ENCODE measurements around the gene RPS16. TPM values are rescaled to one million over a fixed set of nuclear protein-coding genes. Genes with fewer than 3 reads are reported as not detected.

The RPS16 gene
- total and polyA plus RNA-seq, 9 of the 15 experiments (the other 6 are each of a cell fraction or from before 2014, with no cell fraction given) = 82.6 to 3,671 (median 2,204) TPM

- TF ChIP-seq SNAPC5 (CRISPR knock-in tag; IDR thresholded peaks at IDR 0.05) (no peak), CBX5 (IDR thresholded peaks at IDR 0.05; ENCODE audit: borderline replicate concordance, low read depth) (no peak), ZBTB43 (CRISPR knock-in tag; IDR thresholded peaks at IDR 0.05) (no peak), FOSL1 (tag; conservative IDR thresholded peaks at IDR 0.05) (no peak), CREBBP (IDR thresholded peaks at IDR 0.05; ENCODE audit: low read depth, low read length) (no peak), POLR2B (IDR thresholded peaks at IDR 0.05; ENCODE audit: low read depth, partially characterized antibody) (peak; percentile 98), ZNF830 (CRISPR knock-in tag; IDR thresholded peaks at IDR 0.05) (0 out of 2 replicates have a peak, but pooled peaks have one; percentile 47), KDM5B (IDR thresholded peaks at IDR 0.05; ENCODE audit: insufficient replicate concordance, low read depth, low read length) (peak; percentile 97), ZNF561 (CRISPR knock-in tag; conservative IDR thresholded peaks at IDR 0.05) (no peak), ZNF699 (CRISPR knock-in tag; IDR thresholded peaks at IDR 0.05; ENCODE audit: insufficient replicate concordance) (no peak), ZNF780A (CRISPR knock-in tag; IDR thresholded peaks at IDR 0.05) (no peak), SIRT6 (IDR thresholded peaks at IDR 0.05; ENCODE audit: low read depth, low read length) (no peak), NFATC3 (IDR thresholded peaks at IDR 0.05) (no peak), ZNF143 (CRISPR knock-in tag; IDR thresholded peaks at IDR 0.05) (no peak), XRCC5 (IDR thresholded peaks at IDR 0.05; ENCODE audit: low read depth, low read length) (peak; percentile 34; the same call in 1 of the 2 replicates), REST (IDR thresholded peaks at IDR 0.05; ENCODE audit: borderline replicate concordance) (no peak), REST (CRISPR knock-in tag; IDR thresholded peaks at IDR 0.05; ENCODE audit: low read depth) (no peak), NCOR1 (IDR thresholded peaks at IDR 0.05) (no peak; the same call in 1 of the 2 replicates), HNRNPUL1 (IDR thresholded peaks at IDR 0.05; ENCODE audit: low read length) (no peak), POLR3G (IDR thresholded peaks at IDR 0.05; ENCODE audit: extremely low read depth, insufficient read length, insufficient replicate concordance) (no peak)
Observed at GRCh38 chr19:39406656-39407409, 28.9 kb downstream of the RPS16 start, which contains the start of gene ZFP36 (continued).

Measured in K562 (cell line).